SK-N-MC (cell line): ENCODE results near the gene PTRHD1.

Experiments
- EZH2 ChIP-seq: fragments of 200-600 bp; sonication (generic); IDR thresholded peaks from one replicate; pipeline ENCODE4 v1.6.1; 2017; ENCODE audit warnings: antibody characterized with exemption
- POLR2AphosphoS5 ChIP-seq: IDR thresholded peaks from 2 replicates; pipeline ENCODE4 v1.6.1; 2012; ENCODE audit warnings: mild to moderate bottlenecking, low read depth, low read length, borderline replicate concordance

DNA sequence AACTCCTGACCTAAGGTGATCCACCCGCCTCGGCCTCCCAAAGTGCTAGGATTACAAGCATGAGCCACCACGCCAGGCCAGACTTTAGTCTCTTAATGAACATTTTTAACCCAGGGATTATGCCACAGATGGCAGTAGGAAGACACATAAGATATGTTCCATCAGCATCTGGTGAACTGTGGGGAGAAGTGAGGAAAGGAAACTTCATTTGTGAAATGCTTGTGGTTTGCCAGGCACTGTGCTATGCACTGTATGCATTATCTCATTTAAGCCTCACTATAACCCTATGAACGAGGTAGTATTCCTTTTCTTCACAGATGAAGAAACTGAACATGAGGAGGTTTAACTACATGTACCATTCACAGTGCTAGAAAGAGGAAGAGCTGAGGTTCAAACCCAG is 29.3 kb downstream of the PTRHD1 start:
- no peak for TF ChIP-seq POLR2AphosphoS5
- no peak for TF ChIP-seq EZH2
